SK-N-SH treated with all-trans-retinoic acid at 6 μM for 48 hours (cell line): ENCODE data around the gene PFKP.
A peak's percentile ranks its signal among the peaks of the same experiment; 100 is the strongest.

Source experiments
- ATAC-seq: fragments of 200-7000 bp; cut with Tn5 transposase; 3 replicates; pipeline ENCODE4 v1.9.1; 2020; ENCODE audit warnings: mild to moderate bottlenecking, moderate library complexity
- ARNTL ChIP-seq: fragments of 450-650 bp; formaldehyde crosslinking; IDR thresholded peaks from 2 replicates; pipeline ENCODE4 v1.5.0; 2020; ENCODE audit warnings: low read depth, mild to moderate bottlenecking, moderate library complexity, borderline replicate concordance
- BACH2 ChIP-seq: fragments of 250-450 bp; sonication (Bioruptor Pico); IDR thresholded peaks from 2 replicates; pipeline ENCODE4 v1.9.0; 2021; ENCODE audit warnings: mild to moderate bottlenecking, borderline replicate concordance
- CSDC2 ChIP-seq: fragments of 250-450 bp; sonication (Bioruptor Pico); IDR thresholded peaks from 2 replicates; pipeline ENCODE4 v1.5.0; 2020; ENCODE audit warnings: mild to moderate bottlenecking, moderate library complexity
- ESRRG ChIP-seq: fragments of 250-450 bp; sonication (Bioruptor Pico); IDR thresholded peaks from 2 replicates; pipeline ENCODE4 v1.6.1; 2021; ENCODE audit warnings: mild to moderate bottlenecking
- GLIS3 ChIP-seq: fragments of 250-450 bp; sonication (Bioruptor Pico); IDR thresholded peaks from 2 replicates; pipeline ENCODE4 v1.5.0; 2020; ENCODE audit warnings: mild to moderate bottlenecking, moderate library complexity
- ISL1 ChIP-seq: fragments of 250-450 bp; sonication (Bioruptor Pico); IDR thresholded peaks from 2 replicates; pipeline ENCODE4 v2.1.2; 2022; ENCODE audit warnings: mild to moderate bottlenecking, moderate library complexity
- OSR1 ChIP-seq: fragments of 250-450 bp; sonication (Bioruptor Pico); IDR thresholded peaks from 2 replicates; pipeline ENCODE4 v1.8.0; 2022; ENCODE audit warnings: moderate library complexity, mild to moderate bottlenecking, inconsistent platforms
- PPARA ChIP-seq: fragments of 250-450 bp; sonication (Bioruptor Pico); IDR thresholded peaks from 2 replicates; pipeline ENCODE4 v1.5.0; 2020; ENCODE audit warnings: mild to moderate bottlenecking, borderline replicate concordance
- RARB ChIP-seq: fragments of 250-450 bp; sonication (Bioruptor Pico); IDR thresholded peaks from 2 replicates; pipeline ENCODE4 v1.8.0; 2021; ENCODE audit warnings: mild to moderate bottlenecking, moderate library complexity
- SNAI2 ChIP-seq: fragments of 250-450 bp; sonication (Bioruptor Pico); IDR thresholded peaks from 2 replicates; pipeline ENCODE4 v1.5.0; 2020; ENCODE audit warnings: mild to moderate bottlenecking, moderate library complexity
- TCF4 ChIP-seq: fragments of 250-450 bp; sonication (Bioruptor Pico); IDR thresholded peaks from 2 replicates; pipeline ENCODE4 v1.8.0; 2021; ENCODE audit warnings: mild to moderate bottlenecking, moderate library complexity, borderline replicate concordance
- TOX ChIP-seq: fragments of 250-450 bp; sonication (Bioruptor Pico); IDR thresholded peaks from 2 replicates; pipeline ENCODE4 v1.8.0; 2021; ENCODE audit warnings: mild to moderate bottlenecking, moderate library complexity, borderline replicate concordance
- ZC3H10 ChIP-seq: fragments of 250-450 bp; sonication (Bioruptor Pico); IDR thresholded peaks from 2 replicates; pipeline ENCODE4 v1.5.1; 2021; ENCODE audit warnings: mild to moderate bottlenecking, moderate library complexity
- ZFP3 ChIP-seq: fragments of 250-450 bp; sonication (Bioruptor Pico); IDR thresholded peaks from 2 replicates; pipeline ENCODE4 v1.5.0; 2020; ENCODE audit warnings: mild to moderate bottlenecking, moderate library complexity
- ZNF565 ChIP-seq: fragments of 450-650 bp; formaldehyde crosslinking; conservative IDR thresholded peaks from 2 replicates; pipeline ENCODE4 v1.5.0; 2020; ENCODE audit warnings: low read depth, mild to moderate bottlenecking, moderate library complexity
- ZNF70 ChIP-seq: fragments of 450-650 bp; formaldehyde crosslinking; IDR thresholded peaks from 2 replicates; pipeline ENCODE4 v1.5.0; 2020; ENCODE audit warnings: mild to moderate bottlenecking, moderate library complexity
- ZNF8 ChIP-seq: fragments of 450-650 bp; formaldehyde crosslinking; IDR thresholded peaks from 2 replicates; pipeline ENCODE4 v1.5.0; 2020; ENCODE audit warnings: mild to moderate bottlenecking, moderate library complexity
- TF ChIP-seq, protein P1 (sequence below): fragments of 250-450 bp; sonication (Bioruptor Pico); IDR thresholded peaks from 2 replicates; pipeline ENCODE4 v1.8.0; 2020; ENCODE audit warnings: mild to moderate bottlenecking, moderate library complexity, borderline replicate concordance
- TF ChIP-seq, protein P2 (sequence below): fragments of 250-450 bp; sonication (Bioruptor Pico); IDR thresholded peaks from 2 replicates; pipeline ENCODE4 v1.8.0; 2021; ENCODE audit warnings: low read depth, mild to moderate bottlenecking, moderate library complexity, borderline replicate concordance
- TF ChIP-seq, protein P3 (sequence below): fragments of 250-450 bp; sonication (Bioruptor Pico); IDR thresholded peaks from 2 replicates; pipeline ENCODE4 v1.5.1; 2020; ENCODE audit warnings: low read depth, mild to moderate bottlenecking, moderate library complexity
- TF ChIP-seq, protein P4 (sequence below): fragments of 250-450 bp; sonication (Bioruptor Pico); IDR thresholded peaks from 2 replicates; pipeline ENCODE4 v1.5.0; 2020; ENCODE audit warnings: mild to moderate bottlenecking, moderate library complexity
- TF ChIP-seq, protein P5 (sequence below): fragments of 250-450 bp; sonication (Bioruptor Pico); IDR thresholded peaks from 2 replicates; pipeline ENCODE4 v1.5.1; 2021; ENCODE audit warnings: mild to moderate bottlenecking, moderate library complexity

The PFKP gene

GRCh38 chr10:3072641-3073360 is 5.5 kb downstream of the PFKP start (continued):
- peak; percentile 81 for TF ChIP-seq TCF4 (CRISPR knock-in tag)

GRCh38 chr10:3074145-3074665 is 6.9 kb downstream of the PFKP start:
- ATAC-seq = no peak; the same call in 2 of the 3 replicates
- TF ChIP-seq ARNTL (no peak), ZNF8 (CRISPR knock-in tag) (no peak), OSR1 (no peak), TOX (CRISPR knock-in tag) (no peak), TCF4 (CRISPR knock-in tag) (no peak), BACH2 (CRISPR knock-in tag) (no peak), RARB (no peak), PPARA (CRISPR knock-in tag) (no peak), ZNF70 (no peak), GLIS3 (CRISPR knock-in tag) (no peak), ZC3H10 (CRISPR knock-in tag) (no peak), ZFP3 (CRISPR knock-in tag) (no peak), ZNF565 (CRISPR knock-in tag) (no peak)
- TF ChIP-seq, protein P1, sequence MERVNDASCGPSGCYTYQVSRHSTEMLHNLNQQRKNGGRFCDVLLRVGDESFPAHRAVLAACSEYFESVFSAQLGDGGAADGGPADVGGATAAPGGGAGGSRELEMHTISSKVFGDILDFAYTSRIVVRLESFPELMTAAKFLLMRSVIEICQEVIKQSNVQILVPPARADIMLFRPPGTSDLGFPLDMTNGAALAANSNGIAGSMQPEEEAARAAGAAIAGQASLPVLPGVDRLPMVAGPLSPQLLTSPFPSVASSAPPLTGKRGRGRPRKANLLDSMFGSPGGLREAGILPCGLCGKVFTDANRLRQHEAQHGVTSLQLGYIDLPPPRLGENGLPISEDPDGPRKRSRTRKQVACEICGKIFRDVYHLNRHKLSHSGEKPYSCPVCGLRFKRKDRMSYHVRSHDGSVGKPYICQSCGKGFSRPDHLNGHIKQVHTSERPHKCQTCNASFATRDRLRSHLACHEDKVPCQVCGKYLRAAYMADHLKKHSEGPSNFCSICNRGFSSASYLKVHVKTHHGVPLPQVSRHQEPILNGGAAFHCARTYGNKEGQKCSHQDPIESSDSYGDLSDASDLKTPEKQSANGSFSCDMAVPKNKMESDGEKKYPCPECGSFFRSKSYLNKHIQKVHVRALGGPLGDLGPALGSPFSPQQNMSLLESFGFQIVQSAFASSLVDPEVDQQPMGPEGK (CRISPR knock-in tag) = no peak
- TF ChIP-seq, protein P2, sequence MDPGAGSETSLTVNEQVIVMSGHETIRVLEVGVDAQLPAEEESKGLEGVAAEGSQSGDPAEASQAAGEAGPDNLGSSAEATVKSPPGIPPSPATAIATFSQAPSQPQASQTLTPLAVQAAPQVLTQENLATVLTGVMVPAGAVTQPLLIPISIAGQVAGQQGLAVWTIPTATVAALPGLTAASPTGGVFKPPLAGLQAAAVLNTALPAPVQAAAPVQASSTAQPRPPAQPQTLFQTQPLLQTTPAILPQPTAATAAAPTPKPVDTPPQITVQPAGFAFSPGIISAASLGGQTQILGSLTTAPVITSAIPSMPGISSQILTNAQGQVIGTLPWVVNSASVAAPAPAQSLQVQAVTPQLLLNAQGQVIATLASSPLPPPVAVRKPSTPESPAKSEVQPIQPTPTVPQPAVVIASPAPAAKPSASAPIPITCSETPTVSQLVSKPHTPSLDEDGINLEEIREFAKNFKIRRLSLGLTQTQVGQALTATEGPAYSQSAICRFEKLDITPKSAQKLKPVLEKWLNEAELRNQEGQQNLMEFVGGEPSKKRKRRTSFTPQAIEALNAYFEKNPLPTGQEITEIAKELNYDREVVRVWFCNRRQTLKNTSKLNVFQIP = no peak
- TF ChIP-seq, protein P3, sequence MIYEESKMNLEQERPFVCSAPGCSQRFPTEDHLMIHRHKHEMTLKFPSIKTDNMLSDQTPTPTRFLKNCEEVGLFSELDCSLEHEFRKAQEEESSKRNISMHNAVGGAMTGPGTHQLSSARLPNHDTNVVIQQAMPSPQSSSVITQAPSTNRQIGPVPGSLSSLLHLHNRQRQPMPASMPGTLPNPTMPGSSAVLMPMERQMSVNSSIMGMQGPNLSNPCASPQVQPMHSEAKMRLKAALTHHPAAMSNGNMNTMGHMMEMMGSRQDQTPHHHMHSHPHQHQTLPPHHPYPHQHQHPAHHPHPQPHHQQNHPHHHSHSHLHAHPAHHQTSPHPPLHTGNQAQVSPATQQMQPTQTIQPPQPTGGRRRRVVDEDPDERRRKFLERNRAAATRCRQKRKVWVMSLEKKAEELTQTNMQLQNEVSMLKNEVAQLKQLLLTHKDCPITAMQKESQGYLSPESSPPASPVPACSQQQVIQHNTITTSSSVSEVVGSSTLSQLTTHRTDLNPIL = no peak

DNA sequence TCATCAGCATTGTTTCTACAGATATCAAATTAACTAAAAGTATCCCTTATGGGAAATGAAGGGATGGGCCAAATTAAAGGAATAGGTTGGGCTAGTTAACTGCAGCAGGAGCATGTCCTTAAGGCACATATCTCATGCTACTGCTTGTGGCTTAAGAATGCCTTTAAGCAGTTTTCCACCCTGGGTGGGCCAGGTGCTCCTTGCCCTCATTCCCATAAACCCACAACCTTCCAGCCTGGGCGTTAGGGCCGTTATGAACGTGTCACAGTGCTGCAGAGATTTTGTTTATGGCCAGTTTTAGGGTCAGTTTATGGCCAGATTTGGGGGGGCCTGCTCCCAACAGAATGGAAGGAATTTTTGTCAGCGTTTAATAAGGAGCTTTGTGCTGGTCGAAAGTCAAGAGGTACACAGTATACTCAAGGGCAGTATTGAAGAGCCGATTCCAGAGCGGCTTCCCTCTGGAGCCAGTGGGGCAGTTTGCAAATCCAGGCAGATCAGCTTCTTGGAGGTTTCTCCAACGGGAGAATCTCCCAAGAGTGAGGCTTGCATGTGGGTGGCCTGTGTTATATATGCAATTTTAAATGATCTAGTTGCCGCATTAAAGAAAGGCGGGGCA is 7.7 kb downstream of the PFKP start:
- no peak for TF ChIP-seq ESRRG (CRISPR knock-in tag)
- TF ChIP-seq TCF4 (CRISPR knock-in tag) = no peak
- TF ChIP-seq TOX (CRISPR knock-in tag) = no peak
- no peak for TF ChIP-seq SNAI2
- TF ChIP-seq RARB = no peak
- TF ChIP-seq, protein P3 = no peak
- TF ChIP-seq, protein P4, sequence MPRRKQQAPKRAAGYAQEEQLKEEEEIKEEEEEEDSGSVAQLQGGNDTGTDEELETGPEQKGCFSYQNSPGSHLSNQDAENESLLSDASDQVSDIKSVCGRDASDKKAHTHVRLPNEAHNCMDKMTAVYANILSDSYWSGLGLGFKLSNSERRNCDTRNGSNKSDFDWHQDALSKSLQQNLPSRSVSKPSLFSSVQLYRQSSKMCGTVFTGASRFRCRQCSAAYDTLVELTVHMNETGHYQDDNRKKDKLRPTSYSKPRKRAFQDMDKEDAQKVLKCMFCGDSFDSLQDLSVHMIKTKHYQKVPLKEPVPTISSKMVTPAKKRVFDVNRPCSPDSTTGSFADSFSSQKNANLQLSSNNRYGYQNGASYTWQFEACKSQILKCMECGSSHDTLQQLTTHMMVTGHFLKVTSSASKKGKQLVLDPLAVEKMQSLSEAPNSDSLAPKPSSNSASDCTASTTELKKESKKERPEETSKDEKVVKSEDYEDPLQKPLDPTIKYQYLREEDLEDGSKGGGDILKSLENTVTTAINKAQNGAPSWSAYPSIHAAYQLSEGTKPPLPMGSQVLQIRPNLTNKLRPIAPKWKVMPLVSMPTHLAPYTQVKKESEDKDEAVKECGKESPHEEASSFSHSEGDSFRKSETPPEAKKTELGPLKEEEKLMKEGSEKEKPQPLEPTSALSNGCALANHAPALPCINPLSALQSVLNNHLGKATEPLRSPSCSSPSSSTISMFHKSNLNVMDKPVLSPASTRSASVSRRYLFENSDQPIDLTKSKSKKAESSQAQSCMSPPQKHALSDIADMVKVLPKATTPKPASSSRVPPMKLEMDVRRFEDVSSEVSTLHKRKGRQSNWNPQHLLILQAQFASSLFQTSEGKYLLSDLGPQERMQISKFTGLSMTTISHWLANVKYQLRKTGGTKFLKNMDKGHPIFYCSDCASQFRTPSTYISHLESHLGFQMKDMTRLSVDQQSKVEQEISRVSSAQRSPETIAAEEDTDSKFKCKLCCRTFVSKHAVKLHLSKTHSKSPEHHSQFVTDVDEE (CRISPR knock-in tag) = no peak
- TF ChIP-seq ISL1 (CRISPR knock-in tag) = no peak
- TF ChIP-seq ZC3H10 (CRISPR knock-in tag) = no peak
- no peak for TF ChIP-seq ARNTL
- TF ChIP-seq, protein P2 = no peak
- no peak for TF ChIP-seq ZFP3 (CRISPR knock-in tag)
- TF ChIP-seq, protein P5, sequence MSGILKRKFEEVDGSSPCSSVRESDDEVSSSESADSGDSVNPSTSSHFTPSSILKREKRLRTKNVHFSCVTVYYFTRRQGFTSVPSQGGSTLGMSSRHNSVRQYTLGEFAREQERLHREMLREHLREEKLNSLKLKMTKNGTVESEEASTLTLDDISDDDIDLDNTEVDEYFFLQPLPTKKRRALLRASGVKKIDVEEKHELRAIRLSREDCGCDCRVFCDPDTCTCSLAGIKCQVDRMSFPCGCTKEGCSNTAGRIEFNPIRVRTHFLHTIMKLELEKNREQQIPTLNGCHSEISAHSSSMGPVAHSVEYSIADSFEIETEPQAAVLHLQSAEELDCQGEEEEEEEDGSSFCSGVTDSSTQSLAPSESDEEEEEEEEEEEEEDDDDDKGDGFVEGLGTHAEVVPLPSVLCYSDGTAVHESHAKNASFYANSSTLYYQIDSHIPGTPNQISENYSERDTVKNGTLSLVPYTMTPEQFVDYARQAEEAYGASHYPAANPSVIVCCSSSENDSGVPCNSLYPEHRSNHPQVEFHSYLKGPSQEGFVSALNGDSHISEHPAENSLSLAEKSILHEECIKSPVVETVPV (CRISPR knock-in tag) = no peak
- no peak for TF ChIP-seq ZNF565 (CRISPR knock-in tag)
- TF ChIP-seq PPARA (CRISPR knock-in tag) = no peak
- TF ChIP-seq CSDC2 (CRISPR knock-in tag) = no peak
- TF ChIP-seq ZNF8 (CRISPR knock-in tag) = no peak
- TF ChIP-seq GLIS3 (CRISPR knock-in tag) = no peak
- no peak for ATAC-seq
